Adrenal gland (tissue), 5 donors: ENCODE results near the gene KRT79.

ENCODE experiments used
- CTCF ChIP-seq, 6 experiments: fragments of 450-650 bp in 4 of 6; fragments of 200-600 bp in 2 of 6; sonication (generic) in 1 of 6; IDR thresholded peaks; 1 replicate in 5 of 6; 2 replicates in 1 of 6; pipeline versions ENCODE4 v1.5.1 to v1.8.0; 2016 to 2021; ENCODE audit warnings: antibody characterized with exemption in 6 of 6, mild to moderate bottlenecking in 2 of 6, moderate library complexity in 1 of 6
- POLR2A ChIP-seq, 2 donors: fragments of 450-650 bp; IDR thresholded peaks; one replicate each; pipeline ENCODE4 v1.6.1; 2017; ENCODE audit warnings: antibody characterized with exemption in 2 of 2, mild to moderate bottlenecking in 2 of 2, moderate library complexity in 1 of 2
- donor health status: DM: no; HTN: no; CAD: no.

GRCh38 chr12:52787324-52788191 lies 46.6 kb downstream of the KRT79 start:
- TF ChIP-seq POLR2A (IDR thresholded peaks at IDR 0.05), result no peak
- TF ChIP-seq CTCF (IDR thresholded peaks at IDR 0.05), result no peak
